Body of pancreas (tissue), 4 donors: Measurements from ENCODE around the gene MTCH1. TPM values are rescaled to one million over a fixed set of nuclear protein-coding genes. Genes with fewer than 3 reads are reported as not detected.

Experiments
- ATAC-seq: fragments of 150-250 bp; one replicate; pipeline ENCODE4 v1.9.1; 2016
- DNase-seq, 4 donors: peaks; one replicate each; pipeline ENCODE4 v3.0.0-alpha.2; 2019
- H3K27ac ChIP-seq, 4 donors: fragments of 200-600 bp; sonication (generic); 1 replicate in 3 of 4; 2 replicates in 1 of 4; pipeline versions ENCODE4 v1.5.1 to v1.6.1; 2016 to 2019; ENCODE audit warnings: mild to moderate bottlenecking in 1 of 4, mixed read lengths in 1 of 4, moderate library complexity in 1 of 4
- H3K27me3 ChIP-seq, 2 donors: fragments of 200-600 bp; sonication (generic); one replicate each; pipeline ENCODE4 v1.6.0; 2016; ENCODE audit warnings: mild to moderate bottlenecking in 1 of 2
- H3K36me3 ChIP-seq, 2 donors: fragments of 200-600 bp; sonication (generic); replicated peaks in 1 of 2; 2 replicates each; pipeline ENCODE4 v1.5.1; 2016; ENCODE audit warnings: low read depth in 2 of 2; ENCODE audit not compliant: insufficient read depth in 1 of 2
- H3K4me1 ChIP-seq: fragments of 200-600 bp; sonication (generic); one replicate; pipeline ENCODE4 v1.6.0; 2016
- H3K4me3 ChIP-seq, 2 donors: fragments of 200-600 bp; sonication (generic); 1 replicate in 1 of 2; 2 replicates in 1 of 2; pipeline ENCODE4 v1.5.1; 2016 to 2019
- H3K9me3 ChIP-seq, 3 donors: fragments of 200-600 bp; sonication (generic); 1 replicate in 2 of 3; 2 replicates in 1 of 3; pipeline ENCODE4 v1.5.1; 2016
- POLR2A ChIP-seq, 3 donors: fragments of 450-650 bp; IDR thresholded peaks; one replicate each; pipeline ENCODE4 v1.6.1; 2016; ENCODE audit warnings: antibody characterized with exemption in 3 of 3, mild to moderate bottlenecking in 2 of 3
- WGBS, 2 donors: methylation state at CpG; one replicate each; pipeline ENCODE4 v1.1.5; 2017; 5-methylcytosine and 5-hydroxymethylcytosine counted together
- intact Hi-C: fragments of 100-400 bp; cut with DNase I; formaldehyde crosslinking; loops from one replicate; pipeline ENCODE4 v1.15.1; 2023
- total RNA-seq, 2 donors: library from RNA; depleted of rRNA; stranded (reverse); fragments of >200 nt; gene quantifications; one replicate each; pipeline ENCODE4 v1.1.0, GENCODE V29; 2016
- TF ChIP-seq, protein P1 (sequence below), 7 experiments: fragments of 450-650 bp in 4 of 7; fragments of 200-600 bp in 3 of 7; sonication (generic) in 3 of 7; IDR thresholded peaks; one replicate each; pipeline ENCODE4 v1.5.1; 2016 to 2019; ENCODE audit warnings: antibody characterized with exemption in 7 of 7

MTCH1 gene
- total RNA-seq, 2 donors from 2014 or later: 152 to 198 TPM

DNA sequence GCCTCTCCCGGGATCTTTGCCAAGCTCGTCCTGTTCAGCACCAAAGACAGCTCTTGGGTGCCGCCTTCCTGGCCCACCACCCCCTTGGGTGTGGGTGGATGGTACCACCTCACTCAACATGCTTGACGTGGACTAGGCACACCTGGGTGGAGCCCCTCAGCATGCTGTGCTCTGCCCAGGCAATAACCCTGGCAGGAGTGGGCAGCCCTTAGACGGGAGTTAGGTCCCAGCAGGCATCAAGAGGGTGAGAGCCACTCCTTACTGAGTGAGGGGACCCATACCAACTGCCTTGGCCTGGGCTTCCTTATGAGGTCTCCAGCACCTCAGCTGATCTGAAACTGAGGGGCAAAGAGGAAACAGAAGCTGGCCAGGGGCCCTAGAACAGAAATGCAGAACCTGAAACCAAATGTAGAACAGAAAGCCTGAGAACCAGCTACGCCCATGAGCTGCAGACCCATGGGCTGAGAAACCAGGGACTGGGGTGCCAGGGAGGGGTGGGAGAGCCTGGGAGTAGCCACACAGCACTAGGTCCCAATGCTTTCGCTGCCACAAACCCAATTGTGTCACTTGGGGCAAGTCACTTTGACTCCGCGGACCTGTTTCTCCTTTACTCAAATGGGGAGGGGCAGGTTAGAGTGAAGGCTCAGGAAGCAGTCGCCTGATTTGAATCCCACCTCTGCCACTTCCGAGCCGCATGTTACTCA, 21.5 kb upstream of the MTCH1 start:
- Histone ChIP-seq H3K4me3 (no peak overlapping the region), H3K27ac (peak overlapping the region in 1 of 4 donors; percentile 2), H3K4me1 (peaks cover 3% of the 10 kb centered on the region), H3K9me3 (no peaks in the 10 kb centered on the region), H3K36me3 (no peaks in the 10 kb centered on the region), H3K27me3 (no peaks in the 10 kb centered on the region)
- DNase-seq (peak in 1 of 4 donors; percentile 56), ATAC-seq (no peak)
- WGBS, 2 donors: 68 to 71% methylated on average over 8 to 12 of the region's 12 CpGs
- TF ChIP-seq, protein P1, sequence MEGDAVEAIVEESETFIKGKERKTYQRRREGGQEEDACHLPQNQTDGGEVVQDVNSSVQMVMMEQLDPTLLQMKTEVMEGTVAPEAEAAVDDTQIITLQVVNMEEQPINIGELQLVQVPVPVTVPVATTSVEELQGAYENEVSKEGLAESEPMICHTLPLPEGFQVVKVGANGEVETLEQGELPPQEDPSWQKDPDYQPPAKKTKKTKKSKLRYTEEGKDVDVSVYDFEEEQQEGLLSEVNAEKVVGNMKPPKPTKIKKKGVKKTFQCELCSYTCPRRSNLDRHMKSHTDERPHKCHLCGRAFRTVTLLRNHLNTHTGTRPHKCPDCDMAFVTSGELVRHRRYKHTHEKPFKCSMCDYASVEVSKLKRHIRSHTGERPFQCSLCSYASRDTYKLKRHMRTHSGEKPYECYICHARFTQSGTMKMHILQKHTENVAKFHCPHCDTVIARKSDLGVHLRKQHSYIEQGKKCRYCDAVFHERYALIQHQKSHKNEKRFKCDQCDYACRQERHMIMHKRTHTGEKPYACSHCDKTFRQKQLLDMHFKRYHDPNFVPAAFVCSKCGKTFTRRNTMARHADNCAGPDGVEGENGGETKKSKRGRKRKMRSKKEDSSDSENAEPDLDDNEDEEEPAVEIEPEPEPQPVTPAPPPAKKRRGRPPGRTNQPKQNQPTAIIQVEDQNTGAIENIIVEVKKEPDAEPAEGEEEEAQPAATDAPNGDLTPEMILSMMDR (IDR thresholded peaks at IDR 0.05): no peak
- TF ChIP-seq POLR2A (IDR thresholded peaks at IDR 0.05): peak in 1 of 3 donors; percentile 10
- intact Hi-C loops: no loop called here

DNA sequence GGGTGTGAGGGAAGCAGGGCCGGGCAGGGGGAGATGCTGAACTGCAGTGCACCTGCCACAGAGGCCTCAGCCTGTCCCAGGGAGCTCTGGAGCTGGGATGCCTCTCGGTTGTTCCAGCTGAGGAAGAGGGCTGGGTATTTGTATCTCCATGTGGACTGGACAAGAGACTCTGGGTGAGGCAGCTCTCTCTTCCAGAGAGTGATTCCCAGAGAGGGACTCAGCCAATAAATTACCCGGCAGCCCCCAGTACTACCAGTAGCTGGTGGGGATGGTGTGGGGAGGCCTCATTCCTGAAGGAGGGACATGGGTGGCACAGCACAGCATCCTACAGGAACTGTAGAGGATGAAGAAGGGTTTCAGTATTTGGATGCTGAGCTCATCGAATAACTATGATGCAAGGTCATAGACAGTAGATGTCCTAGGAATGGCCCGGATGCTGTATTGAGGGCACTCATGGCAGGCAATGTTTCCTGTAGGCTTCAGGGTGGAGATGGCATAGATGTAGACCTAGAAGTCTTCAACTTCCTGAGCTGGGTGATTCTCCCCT, 20.9 kb upstream of the MTCH1 start:
- intact Hi-C loops: no loop called here
- no peak for DNase-seq
- Histone ChIP-seq H3K9me3 (no peaks in the 10 kb centered on the region), H3K4me3 (no peak overlapping the region), H3K27ac (peak overlapping the region in 1 of 4 donors; percentile 2), H3K4me1 (no peaks in the 10 kb centered on the region), H3K27me3 (no peaks in the 10 kb centered on the region), H3K36me3 (no peaks in the 10 kb centered on the region)
- TF ChIP-seq, protein P1 (IDR thresholded peaks at IDR 0.05): no peak
- TF ChIP-seq POLR2A (IDR thresholded peaks at IDR 0.05): no peak
- WGBS, 2 donors: 84 to 91% methylated on average over 4 to 5 of the region's 5 CpGs
- ATAC-seq: no peak

DNA sequence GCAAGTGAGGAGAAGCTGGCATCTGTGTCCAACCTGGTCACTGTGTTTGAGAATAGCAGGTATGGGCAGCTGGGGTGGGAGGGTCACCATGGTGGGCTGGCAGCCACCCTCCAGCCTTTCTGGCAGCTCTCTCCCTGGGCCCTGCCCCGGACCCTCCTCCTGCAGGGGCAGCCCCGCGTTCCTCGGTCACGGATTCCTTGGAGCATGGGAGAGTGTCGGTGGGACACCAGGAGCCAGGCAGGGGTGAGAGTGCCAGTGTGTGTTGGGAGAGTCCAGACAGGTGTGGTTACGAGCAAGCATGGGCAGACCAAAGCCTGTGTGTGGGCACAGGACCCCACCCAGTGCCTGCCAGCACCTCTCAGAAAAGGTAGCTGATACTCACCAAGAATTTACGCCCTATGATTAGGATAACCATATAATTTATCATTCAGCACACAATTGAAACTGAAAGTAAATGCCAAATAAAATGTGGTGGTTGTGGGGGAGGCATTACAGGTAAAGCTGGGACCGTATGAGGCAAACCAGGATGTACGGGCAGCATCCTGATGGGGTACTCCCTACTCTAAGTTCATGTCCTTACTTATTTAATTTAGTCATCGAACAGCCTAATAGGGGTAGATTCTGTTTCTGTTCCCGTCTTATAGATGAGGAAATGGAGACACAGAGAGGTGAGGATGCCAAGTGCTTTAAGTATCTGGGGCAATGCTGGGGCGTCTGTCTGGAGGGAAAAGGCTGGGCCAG, 20.0 kb upstream of the MTCH1 start:
- TF ChIP-seq, protein P1 (IDR thresholded peaks at IDR 0.05): no peak
- no peak for TF ChIP-seq POLR2A (IDR thresholded peaks at IDR 0.05)
- Histone ChIP-seq H3K4me1 (no peaks in the 10 kb centered on the region), H3K4me3 (no peak overlapping the region), H3K36me3 (no peaks in the 10 kb centered on the region), H3K9me3 (no peaks in the 10 kb centered on the region), H3K27me3 (no peaks in the 10 kb centered on the region), H3K27ac (no peak overlapping the region)
- 82 to 83% methylated on average over 11 to 13 of the region's 13 CpGs for WGBS, 2 donors
- ATAC-seq (no peak), DNase-seq (no peak)
- intact Hi-C loops: no loop called here

DNA sequence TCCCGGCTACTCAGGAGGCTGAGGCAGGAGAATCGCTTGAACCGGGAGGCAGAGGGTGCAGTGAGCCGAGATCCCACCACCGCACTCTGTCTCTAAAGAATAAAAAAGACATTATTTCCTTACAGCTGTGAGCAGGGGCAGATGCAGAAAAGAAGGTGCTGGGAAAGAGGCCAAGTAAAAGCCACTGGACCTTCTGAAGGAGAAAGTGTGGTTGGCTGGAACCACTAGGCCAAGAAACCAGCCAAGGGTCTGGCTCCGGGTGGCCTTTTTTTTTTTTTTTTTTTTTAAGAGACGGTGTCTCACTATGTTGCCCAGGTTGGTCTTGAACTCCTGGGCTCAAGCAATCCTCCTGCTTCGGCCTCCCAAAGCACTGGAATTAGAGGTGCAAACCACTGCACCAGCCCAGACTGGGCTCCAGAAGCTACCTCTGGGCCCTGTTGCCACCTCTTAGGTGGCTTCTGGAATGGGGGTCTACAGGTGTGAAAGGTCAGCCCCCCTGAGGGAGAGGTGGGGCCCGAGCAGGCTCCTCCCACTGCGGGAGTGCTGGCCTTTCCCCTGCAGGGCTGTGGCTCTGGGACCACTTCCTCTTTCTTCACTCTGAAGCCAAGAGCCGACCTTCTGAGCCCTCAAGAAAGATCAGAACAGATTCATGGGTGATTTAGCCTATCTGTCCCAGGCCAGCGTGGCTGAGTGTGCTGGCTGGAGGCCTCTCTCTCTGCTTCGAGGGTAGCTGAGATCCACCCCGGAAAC, 19.2 kb upstream of the MTCH1 start, which contains the start of gene FGD2:
FGD2 (plus strand) TSS at position 595 of the 750 bp plus-strand sequence. CDS start 163 bp downstream, outside the sequence.
- TF ChIP-seq, protein P1 (IDR thresholded peaks at IDR 0.05): no peak
- TF ChIP-seq POLR2A (IDR thresholded peaks at IDR 0.05): no peak
- 81 to 86% methylated on average over 11 to 14 of the region's 14 CpGs for WGBS, 2 donors
- Histone ChIP-seq H3K27me3 (no peaks in the 10 kb centered on the region), H3K4me3 (no peak within 1 kb of the TSS), H3K9me3 (no peaks in the 10 kb centered on the region), H3K4me1 (no peaks in the 10 kb centered on the region), H3K36me3 (no peaks in the 10 kb centered on the region), H3K27ac (no peak within 1 kb of the TSS)
- intact Hi-C loops: no loop called here
- ATAC-seq (no peak), DNase-seq (peak in 1 of 4 donors; percentile 27)
